NK-92 treated with Interleukin-12 subunit alpha and Interleukin-12 subunit beta, amount 100 ng/mL, for 24 hours (cell line): ENCODE results near the gene POLR2E.

Experiments used
- DNase-seq: peaks from one replicate; lab custom pipeline; 2025; lab: John Stamatoyannopoulos, UW

POLR2E gene

GRCh38 chr19:1079566-1080111, 15.5 kb downstream of the POLR2E start:
- DNase-seq = no peak

DNA sequence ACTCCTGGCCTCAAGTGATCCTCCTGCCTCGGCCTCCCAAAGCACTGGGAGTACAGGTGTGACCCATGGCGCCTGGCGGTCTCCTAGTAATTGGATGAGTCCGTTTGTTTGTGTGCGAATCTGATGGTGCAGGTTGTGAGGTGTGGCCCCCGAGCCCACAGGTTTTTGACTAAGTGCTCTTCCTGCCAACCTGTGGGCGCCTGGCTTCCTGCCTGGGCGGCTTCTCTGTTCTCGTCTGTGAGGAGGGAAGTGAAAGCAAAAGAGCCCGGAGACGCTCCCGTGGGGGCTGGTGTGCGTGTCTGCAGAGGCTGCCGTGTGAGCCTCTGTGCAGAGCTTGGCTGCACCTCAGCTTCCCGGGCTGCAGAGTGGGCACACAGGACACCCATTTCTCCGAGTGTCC, 18.2 kb downstream of the POLR2E start:
- peak; percentile 83 for DNase-seq

DNA sequence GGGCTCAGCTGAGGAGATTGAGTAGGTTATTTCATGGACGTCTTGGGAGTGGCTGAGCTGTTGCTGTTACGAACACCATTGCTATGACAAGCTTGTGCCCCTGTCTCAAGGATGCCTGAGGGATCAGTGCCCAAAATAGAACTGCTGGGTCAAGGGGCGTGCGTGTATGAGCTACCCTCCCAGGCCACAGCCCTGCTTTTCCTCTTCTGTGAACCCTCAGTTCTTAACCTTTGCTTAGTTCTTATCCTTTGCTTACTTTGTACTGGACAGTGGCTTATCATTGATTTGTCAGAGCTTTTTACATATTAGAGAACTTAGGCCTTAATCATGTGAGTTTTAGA, 19.2 kb downstream of the POLR2E start:
- DNase-seq = no peak

DNA sequence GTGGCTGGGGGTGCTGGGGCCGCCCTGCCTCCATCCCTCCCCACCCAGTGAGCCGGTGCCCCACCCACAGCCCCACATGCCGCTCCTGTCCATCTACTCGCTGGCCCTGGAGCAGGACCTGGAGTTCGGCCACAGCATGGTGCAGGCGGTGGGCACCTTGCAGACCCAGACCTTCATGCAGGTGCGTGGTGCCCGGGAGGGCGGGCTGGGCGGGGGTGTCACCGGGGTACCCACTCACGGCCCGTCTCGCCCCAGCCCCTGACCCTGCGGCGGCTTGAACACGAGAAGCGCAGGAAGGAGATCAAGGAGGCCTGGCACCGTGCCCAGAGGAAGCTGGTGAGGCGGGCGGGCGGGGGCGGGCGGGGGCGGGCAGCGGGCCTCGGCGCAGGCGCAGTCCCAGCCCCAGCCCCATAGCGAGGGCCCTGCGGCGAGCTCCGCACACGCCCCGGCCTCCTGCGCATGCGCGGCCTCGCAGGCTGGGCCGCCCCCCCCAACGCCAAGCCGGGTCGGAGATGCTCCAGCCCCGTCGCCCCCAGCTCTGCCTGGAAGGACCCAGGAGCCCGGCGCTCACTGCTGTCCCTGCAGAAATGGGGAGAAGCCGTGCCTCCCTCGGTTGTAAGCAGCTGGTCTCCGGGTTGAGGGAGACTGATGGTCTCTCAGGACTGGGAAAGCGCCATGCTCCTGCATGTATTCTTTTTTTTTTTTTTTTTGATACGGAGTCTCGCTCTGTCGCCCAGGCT, 20.5 kb downstream of the POLR2E start:
- no peak for DNase-seq

GRCh38 chr19:1073956-1074517, 21.1 kb downstream of the POLR2E start:
- no peak for DNase-seq

GRCh38 chr19:1073063-1073955, 21.9 kb downstream of the POLR2E start:
- DNase-seq = no peak

GRCh38 chr19:1072371-1073015, 22.7 kb downstream of the POLR2E start:
- DNase-seq = no peak

GRCh38 chr19:1070931-1071791, 24.0 kb downstream of the POLR2E start:
- no peak for DNase-seq

DNA sequence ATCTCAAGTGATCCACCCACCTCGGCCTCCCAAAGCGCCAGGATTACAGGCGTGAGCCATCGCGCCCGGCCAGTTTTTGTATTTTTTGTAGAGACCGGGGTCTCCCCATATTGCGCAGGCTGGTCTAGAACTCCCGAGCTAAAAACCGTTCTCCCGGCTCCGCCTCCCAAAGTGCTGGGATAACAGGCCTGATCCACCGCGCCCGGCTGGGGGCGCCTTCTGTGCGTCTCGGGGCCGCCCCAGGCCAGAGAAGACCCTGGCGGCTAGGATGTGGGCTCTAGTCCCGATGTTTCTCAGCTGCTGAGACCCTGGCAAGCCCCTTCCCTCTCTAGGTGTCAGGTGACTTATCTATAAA, 24.6 kb downstream of the POLR2E start:
- no peak for DNase-seq

DNA sequence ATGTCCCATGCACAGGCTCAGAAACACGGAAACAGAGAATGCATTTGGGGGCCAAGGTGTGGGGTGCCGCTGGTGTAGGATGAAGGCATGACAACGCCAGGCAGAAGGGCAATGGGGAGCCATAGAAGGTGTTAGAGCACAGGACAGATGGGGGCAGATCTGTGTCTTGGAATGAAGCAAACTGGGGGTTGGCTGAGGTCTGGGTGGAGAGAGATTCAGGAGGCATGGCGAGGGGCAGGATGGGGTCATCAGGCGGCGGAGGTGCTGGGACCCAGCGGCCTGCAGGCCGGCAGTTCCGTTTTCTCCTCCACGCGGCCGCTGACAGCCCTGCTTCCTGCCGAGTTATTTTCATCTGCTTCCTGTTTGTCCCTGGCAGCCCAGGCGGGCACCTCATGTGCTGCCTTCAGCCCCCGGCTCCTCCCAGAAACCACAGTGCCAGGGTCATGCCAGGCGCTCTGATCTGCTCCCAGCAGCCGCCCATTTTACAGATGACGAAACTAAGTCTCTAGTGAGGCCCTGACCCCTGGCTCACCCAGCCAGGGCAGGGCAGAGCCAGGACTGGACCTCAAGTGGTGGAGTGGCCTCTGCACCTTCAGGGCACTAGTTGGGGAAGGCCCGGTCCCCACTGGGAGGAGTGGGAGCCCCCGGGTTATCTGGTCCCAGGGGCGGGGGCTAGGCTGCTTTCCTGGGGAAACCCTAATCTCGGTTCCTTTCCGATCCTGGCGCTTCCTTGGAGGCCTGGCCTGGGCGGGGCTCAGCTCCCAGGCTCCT, 26.0 kb downstream of the POLR2E start:
- peak; percentile 74 for DNase-seq

DNA sequence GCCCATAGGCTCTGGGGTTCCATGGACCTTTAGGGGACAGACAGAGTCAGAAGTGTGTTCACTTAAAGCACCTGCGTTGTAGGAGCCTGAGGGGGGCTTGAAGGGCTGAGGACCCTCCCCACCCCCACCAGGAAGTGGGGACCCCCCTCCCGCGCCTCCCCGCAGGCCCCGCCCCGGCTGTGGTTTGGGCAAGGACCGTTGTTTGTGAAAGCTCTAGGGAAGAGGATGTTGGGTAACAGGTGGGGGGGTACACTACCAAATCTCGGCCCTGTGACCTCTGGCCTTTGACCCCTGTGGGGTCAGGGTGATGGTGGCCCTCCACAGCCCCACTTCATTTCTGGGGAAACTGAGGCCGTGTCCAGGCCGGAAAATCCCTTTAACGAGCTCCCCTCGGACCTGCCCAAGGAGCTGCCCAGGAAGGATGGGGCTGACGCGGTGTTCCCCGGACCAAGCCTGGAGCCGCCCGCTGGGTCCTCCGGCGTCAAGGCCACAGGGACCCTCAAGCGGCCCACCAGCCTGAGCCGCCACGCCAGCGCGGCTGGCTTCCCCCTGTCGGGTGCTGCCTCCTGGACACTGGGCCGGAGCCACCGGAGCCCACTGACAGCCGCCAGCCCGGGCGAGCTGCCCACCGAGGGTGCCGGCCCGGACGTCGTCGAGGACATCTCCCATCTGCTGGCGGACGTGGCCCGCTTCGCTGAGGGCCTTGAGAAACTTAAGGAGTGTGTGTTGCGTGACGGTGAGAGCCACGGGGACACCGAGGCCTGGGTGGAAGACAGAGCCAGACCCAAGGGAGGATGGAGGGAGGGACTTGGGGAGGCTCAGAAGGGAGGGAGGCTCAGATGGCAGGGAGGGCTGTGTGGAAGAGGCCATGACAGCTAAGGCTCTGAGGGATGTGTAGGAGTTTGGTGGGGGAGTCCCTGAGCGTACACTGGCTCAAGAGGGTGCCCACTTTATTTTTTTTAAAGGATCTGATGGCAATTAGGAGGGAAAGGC, 26.9 kb downstream of the POLR2E start:
- peak; percentile 80 for DNase-seq

- peak; percentile 63 for DNase-seq
Observed at GRCh38 chr19:1067341-1067957, 27.7 kb downstream of the POLR2E start.

DNA sequence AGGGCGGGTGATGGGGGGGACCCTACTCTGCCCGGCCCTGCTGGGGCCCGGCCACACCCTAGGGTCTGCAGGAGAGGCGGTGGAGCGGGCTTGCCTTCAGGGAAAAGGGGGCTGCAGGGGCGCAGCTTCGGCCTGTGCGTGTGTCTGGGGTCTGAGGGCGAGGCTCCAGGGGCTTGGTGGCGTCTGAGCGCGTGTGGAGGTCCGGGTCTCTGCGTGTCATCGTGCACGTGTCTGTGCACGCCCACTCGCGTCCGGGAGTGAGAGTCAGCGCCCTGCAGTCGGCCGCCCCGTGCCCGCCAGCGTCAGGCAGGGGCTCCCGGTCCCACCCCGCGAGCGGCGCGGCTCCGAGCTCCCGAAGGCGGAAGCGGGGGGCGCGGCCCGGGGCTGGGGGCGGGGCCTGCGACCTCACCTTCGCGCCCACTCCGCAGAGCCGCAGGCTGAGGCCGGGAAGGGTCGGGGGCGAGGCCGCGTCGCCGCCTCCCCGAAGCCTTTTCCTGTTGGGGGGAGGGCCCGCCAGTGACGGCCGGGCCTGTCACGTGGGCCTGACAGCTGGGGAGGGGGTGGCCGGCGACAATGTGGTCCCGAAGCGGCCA, 28.3 kb downstream of the POLR2E start, which contains the start of gene ARHGAP45:
Gene ARHGAP45, plus strand, starts transcription at position 420 of the 593 bp plus-strand sequence. CDS start 239 bp downstream, outside the sequence.
- DNase-seq = peak; percentile 80

DNA sequence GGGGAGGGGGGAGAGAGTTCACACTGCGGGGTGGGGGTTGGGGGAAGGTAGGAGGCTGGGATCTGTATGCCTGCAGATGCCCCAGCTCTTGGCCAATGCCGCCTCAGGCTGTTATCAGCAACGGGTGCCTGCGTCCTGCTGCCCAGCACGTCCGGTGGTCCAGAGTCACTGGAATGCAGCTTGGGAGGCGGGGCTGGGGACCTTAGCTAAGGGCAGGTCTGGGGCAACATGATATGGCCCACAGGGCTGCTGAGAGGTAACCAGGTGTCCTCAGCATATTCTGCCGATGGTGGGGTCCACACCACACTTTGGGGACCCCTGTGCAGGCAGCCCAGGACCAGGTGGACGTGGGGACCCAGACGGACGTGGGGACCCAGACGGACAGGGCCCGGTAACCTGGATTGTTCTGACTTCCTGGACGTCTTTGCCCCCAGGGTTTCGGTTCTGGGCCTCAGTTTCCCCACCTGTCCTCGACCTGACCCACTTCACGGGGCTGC, 28.9 kb downstream of the POLR2E start:
- DNase-seq = no peak

- DNase-seq = no peak
Observed at GRCh38 chr19:1065606-1066109, 29.5 kb downstream of the POLR2E start.

GRCh38 chr19:1064661-1065605, 30.2 kb downstream of the POLR2E start:
- no peak for DNase-seq
